NCI-H2107 (cell line): ENCODE data around the gene MESD.

Source experiments
- DNase-seq: peaks from one replicate; lab custom pipeline; 2025; lab: John Stamatoyannopoulos, UW

The MESD gene

GRCh38 chr15:80991421-80991820 is 1.8 kb upstream of the MESD start:
- DNase-seq, result no peak

GRCh38 chr15:80990955-80991354 is 1.3 kb upstream of the MESD start:
- DNase-seq, result no peak

DNA sequence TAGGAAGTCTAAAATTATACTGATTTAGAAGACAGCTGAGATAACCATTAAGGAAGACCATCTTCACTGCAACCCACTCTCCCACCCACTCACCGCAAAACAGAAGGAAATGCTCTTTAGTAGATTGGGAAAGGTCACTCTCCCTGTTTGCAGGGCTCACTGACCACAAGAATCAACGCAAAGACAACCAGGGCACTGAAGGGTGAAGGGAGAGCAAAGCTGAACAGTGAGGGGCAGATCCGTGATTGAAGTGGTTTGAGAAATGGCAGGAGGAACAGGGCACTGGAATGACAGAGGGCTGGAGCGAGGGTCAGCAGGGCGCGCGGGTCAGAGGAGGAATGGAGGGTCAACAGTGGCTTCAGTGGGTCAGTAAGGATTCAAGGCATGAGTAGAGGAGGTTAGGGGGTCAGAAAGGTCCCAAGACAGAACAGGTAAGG is 520 bp downstream of the MESD start:
- no peak for DNase-seq

DNA sequence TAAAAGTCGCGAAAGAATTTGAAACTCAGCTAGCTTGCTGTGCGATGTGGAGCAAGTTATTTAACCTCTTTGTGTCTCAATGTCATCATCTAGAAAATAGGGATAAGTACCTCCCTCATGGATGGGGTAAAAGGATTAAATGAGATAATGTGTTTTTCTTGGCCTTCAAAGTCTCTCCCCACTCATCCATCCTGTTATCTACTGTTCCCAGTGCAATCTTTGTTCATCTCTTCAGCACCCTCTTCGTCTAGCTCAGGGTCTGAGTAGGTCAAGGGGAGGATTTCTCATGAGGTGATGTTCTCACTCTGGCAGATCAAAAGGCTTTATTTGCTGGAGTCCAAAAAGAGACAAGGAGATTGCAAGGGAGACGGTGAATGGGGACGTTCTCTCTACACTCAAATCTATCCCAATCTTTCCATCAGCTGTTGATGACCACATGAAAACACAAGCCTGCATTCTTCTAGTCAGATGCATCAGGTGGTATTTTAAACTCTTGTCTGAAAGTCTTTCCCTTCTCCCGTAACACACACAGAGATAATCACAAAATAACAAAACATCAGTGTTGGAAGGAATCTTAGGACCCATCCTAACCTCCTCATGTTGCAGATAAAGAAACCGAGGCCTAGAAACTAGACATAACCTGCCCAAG is 1.3 kb downstream of the MESD start:
- DNase-seq, result no peak

DNA sequence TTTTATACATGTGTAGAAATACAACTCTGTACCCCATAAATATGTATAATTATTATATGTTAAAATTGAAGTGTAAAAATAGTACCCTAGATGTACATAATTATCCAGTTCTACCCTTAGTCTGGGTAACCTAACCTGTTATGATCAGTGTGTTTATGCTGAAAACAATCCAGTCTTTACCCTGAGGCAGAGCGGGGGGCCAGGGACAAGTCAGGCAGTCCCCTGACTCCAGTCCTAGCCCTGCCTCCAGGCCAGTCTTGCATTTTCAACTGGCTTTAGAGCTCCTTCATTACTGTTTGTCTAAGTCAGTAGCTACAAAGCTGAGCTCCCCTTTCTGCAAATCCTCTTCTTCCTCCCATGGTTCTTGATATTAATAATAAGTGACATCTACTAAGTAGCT is 3.1 kb downstream of the MESD start:
- DNase-seq, result no peak

DNA sequence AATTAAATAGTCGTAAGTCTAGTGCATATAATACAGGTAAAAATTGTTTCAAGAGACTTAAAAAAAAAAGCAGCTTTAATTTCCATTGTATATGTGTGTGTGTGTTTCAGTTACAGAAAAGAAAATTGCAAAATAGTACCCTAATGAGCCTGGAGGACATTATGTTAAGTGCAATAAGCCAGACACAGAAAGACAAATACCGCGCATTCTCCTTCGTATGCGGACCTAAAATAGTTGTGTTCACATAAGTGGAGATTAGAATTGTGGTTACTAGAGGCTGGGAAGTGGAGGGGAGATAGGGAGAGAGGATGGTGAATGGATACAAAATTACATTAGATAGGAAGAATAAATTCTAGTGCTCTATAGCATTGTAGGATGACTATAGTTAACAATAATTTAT is 3.6 kb downstream of the MESD start:
- no peak for DNase-seq

DNA sequence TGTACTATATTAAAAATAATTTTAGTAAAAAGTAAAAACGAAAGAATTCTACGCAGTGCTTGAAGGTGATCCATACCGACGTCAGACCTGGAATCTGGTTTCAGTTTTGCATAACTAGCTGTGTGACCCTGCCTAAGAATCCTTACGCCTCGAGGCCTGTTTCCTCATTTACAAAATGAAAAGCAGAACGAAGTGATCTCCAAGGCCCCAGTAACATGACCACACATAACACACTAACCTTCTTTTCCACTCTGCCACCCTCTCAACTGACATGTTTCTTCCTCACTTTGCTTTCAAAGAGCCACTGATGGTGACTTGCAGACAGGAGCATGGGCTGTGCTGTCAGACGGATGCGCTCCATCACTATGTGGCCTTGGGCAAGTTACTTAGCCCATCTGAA is 4.8 kb downstream of the MESD start:
- DNase-seq, result no peak

DNA sequence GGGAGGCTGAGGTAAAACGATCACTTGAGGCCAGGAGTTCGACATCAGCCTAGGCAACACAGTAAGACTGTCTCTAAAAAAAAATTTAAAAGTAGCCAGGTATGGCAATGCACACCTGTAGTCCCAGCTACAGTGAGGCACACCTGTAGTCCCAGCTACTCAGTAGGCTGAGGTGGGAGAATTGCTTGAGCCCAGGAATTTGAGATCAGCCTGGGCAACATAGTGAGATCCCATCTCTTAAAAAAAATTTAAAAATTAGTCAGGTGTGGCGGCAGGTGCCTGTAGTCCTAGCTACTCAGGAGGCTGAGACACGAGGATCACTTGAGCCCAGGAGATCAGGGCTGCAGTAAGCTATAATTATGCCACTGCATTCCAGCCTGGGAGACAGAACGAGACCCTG is 6.8 kb downstream of the MESD start:
- no peak for DNase-seq

- DNase-seq, result no peak
Measured at GRCh38 chr15:80982205-80982604, 7.4 kb downstream of the MESD start.

- DNase-seq, result no peak
Measured at GRCh38 chr15:80979538-80980200, 9.9 kb downstream of the MESD start.

DNA sequence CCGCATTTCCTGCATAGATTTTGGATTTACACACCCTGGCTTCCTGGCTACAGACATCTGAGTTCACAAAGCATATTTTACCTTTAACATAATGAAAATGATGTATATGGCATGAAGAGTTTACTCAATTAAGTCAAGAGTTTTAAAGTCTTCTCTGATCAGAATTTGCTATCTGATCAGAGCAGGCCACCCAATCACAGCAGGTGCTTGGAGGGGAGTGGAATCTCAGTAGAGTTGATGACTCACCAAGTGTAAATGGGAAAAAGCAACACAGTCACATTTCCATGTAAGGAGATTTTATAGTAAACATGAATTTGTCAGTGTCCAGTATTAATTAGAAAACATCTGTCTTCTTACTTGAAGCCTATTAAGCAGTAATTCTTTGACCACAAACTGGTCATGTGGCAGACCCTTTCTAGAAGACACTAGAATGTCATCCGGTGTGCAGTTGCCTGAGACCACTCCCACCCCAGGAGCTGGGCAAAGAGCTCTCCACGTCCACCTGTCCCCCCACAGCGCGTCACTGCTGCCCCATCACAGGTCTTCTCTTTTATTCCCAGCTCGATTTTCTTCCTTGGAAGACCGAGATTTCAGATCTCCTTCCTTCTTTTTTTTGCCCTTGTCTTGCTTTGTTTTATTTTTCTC is 10.8 kb downstream of the MESD start:
- no peak for DNase-seq

- no peak for DNase-seq
Measured at GRCh38 chr15:80977627-80978036, 12.0 kb downstream of the MESD start.

GRCh38 chr15:80976851-80977250 is 12.8 kb downstream of the MESD start:
- DNase-seq, result no peak

DNA sequence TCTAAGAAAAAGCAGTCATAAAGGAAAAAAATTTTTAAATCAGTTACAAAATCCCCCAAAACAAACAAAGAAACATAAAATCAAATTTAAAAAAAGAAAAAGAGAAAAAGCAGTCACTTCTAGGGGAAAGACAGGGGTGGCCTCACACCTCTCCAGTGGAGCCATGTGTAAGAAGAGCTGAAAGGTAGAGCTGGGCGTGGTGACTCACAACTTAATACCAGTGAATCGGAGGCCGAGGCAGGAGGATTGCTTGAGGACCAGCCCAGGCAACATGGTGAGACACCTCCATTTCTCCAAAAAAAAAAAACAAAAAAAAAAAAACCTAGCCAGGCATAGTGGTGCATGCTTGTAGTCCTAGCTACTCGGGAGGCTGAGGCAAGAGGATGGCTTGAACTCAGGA is 14.7 kb downstream of the MESD start:
- DNase-seq, result no peak

DNA sequence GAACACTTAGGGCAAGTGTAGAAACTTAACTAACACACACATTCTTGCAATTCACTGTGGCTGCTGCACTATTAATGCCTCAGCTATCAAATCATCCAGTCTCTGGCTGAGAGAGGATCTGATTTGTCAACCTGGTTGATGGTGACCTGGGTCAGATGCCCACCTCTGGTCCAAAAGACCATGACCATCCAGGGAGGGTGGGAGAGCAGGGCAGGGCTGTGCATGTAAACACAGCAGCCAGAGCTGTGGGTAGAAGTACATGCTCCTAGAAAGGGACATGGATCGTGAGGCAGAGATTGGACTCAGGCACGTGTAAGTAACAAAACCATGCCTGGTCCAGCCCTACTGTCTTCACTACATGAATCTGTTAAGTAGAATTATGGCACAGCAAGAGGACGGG is 17.3 kb downstream of the MESD start:
- no peak for DNase-seq

DNA sequence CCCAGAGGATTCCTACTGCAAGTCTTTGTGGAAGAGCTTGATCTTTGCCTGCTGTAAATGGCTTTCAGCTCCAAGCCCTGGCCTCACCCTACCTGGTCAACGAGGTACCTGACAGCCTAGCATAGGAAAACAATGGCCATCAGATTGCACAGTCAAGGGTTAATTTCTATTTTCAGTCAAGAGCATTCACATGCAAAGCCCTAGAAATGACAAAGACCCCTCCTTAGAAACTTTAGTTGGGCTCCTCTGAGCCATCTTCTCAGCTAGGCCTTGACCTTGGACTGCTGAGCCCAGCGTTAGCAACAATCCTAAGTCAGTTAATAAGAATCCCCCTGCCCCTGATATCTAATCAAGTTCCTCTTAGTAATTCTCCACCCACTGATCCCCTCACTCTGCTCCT is 18.5 kb downstream of the MESD start:
- no peak for DNase-seq

- no peak for DNase-seq
Measured at GRCh38 chr15:80970658-80971057, 19.0 kb downstream of the MESD start.

- DNase-seq, result peak; percentile 31
Measured at GRCh38 chr15:80970018-80970657, 19.5 kb downstream of the MESD start.

GRCh38 chr15:80969316-80969715 is 20.3 kb downstream of the MESD start:
- no peak for DNase-seq

DNA sequence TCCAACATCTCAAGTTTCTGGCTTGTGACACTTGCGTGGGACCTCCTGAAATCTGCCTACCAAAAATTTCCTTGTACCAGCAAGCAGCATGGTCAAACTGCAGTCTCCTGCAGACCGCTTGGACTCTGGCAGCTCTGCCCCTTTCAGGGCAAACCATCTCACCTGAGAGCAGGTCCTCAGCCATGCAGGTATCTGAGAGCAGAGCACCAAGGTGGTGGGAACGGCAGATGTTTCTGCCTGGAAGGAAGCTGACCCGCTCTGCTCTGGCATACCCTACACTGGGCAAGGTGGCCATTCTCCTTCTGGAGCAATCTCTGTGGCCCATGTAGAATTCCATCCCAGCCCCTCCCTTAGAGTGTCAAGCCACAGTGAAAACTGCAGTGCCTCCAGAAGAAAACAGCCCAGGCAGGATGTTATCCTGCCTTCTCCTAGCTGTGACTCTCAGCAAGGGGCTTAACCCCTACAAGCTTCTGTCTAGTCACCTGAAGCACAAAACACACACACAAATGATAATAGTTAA is 21.6 kb downstream of the MESD start:
- no peak for DNase-seq

- DNase-seq, result no peak
Measured at GRCh38 chr15:80967451-80967850, 22.2 kb downstream of the MESD start.

DNA sequence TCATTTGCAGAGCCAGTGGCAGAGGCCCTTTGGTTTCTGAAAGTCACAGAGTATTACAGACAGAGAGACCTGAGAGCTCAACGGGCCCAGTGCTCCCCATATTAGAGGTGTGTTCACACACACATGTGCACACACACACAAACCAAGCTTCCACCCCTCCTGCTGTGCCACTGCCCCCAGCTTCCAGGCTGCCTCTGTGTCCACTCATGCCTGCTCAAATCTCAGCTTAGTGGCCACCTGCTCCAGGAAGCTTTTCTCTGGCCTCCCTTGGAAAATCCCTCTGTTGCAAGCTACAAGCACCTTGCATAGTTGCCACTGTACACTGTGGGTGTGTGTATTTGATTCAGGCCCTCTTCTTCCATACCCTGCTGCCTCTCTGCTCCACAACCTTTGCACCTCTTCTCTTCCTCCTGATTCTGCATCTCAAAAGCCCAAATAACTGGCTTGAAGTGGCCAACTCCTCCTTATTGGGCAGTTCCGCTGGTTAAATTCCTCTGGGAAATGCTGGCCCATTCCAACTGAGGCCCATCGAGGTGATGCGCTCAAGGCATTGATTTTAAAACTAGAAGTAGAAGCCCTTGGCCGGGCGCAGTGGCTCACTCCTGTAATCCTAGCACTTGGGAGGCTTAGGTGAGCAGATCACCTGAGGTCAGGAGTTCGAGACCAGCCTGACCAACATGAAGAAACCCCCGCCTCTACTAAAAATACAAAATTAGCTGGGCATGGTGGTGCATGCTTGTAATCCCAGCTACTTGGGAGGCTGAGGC is 23.0 kb downstream of the MESD start:
- no peak for DNase-seq
